ENCODE measurements around the gene PROP1.
"Not testable (repeated sequence)": the region's sequence is repeated elsewhere in the genome, so short reads cannot be mapped to it uniquely, and the experiment has no call there.

Gene PROP1

DNA sequence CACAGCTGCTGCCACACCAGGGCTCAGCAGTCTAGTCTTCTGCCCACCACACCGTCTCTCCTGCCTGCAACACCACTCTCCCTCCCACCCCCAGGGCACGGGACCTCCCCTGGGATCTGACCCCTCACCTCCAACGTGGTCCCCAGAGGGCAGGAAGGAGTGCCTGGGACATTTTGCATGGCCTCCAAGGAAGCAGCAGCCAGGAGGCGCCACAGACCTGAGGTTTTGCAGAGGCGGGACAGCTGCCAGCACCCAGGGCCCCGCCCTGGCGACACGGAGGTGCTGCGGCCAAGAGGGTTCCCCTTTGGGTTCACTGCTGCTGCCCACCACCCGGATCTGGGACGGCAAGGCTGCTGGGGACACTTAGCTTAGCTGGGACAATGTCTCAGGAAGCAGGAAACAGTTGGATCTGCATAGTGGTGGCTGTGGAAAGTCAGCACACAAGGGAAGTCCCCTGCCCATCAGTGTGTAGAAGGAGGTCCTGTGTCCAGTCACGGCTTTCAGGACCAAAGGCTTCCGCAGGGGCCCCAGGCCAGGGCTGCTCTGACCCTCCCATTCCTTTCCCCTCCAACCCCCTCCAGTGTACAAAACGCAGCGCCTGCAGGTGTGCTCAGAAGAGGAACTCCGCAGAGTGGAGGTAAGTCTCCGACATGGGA lies 13.8 kb downstream of the PROP1 start:
- DNase-seq, result no peak

- DNase-seq, result no peak
Measured at GRCh38 chr5:177981296-177982071, 14.6 kb downstream of the PROP1 start.

DNA sequence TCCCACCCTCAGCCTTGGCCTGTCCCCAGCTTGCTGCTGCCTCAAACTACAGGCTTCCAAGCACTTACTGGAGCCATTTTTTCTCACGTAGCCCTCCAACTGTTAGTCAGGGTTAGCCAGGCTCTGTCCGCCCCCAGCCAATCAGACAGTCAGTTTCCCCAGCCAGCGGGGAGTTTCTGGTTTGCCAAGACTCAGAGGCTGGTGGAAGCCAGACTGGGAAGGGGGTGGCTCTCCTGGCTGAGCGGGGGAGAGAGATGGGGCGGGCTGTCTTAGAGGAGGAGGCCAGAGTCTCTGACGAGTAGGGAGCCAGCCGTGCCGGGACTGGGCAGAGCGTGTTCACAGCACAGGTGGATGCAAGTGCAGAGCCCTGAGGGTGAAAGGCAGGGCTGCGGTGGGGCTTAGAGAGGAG lies 15.3 kb downstream of the PROP1 start:
- no peak for DNase-seq

- not testable (repeated sequence) for DNase-seq
Measured at GRCh38 chr5:177977600-177977999, 18.4 kb downstream of the PROP1 start.

- DNase-seq, result no peak
Measured at GRCh38 chr5:177973066-177973635, 22.9 kb downstream of the PROP1 start.

DNA sequence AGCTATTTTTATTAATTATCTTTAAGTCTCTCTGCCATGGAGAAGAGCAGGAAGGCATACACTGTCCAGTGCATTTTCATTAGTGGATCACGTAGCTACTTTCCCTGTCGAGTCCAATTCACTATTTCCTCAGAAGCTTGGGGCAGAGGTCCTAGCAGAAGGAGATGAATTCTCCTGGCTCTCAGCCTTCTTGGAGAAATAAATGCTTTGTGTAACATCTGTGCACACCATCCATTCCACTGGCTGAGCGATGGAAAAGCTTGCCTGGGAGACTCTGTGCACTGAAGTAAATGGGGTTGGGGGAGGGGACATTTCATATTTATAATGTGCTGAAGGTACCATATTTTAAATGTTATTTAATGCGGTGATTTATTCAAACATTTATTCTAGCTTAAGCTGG lies 23.4 kb downstream of the PROP1 start:
- no peak for DNase-seq

DNA sequence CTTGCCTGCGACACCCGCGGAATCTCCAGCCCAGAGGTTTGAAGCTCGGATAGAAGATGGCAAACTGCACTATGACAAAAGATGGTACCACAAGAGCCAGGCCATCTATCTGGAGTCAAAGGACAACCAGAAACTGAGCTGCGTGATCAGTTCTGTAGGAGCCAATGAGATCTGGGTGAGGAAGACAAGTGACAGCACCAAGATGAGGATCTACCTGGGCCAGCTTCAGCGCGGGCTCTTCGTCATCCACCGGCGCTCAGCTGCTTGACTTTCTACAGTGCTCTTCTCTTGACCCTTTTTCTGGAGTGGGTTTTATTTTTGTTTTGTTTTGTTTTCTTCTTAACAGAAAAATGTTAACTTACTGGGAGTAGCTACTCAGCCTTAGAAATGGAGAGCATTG lies 24.0 kb downstream of the PROP1 start:
- not testable (repeated sequence) for DNase-seq

DNA sequence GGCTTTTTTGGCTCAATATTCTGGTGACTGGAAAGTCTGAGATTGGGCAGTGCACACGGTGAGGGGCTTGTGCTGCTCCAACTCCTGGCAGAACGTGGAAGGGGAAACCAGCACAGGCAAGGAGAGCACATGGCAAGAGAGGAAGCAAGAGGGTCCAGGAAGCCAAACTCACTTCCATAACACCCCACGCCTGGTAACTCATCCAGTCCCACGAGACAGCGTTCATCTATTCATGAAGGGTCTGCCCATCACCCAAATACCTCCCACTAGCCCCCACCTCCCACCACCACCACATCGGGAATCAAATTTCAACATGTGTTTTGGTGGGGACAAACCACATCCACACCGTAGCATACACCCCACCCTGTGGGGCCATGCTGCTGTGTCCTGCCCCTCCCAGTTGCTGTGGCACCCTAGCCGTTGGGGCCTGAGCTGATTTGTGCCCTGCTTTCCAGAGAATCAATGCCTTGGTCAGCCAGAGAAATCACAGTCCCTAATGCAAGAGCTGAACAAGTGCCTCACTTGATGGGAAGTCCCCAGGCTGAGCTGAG lies 27.3 kb downstream of the PROP1 start:
- no peak for DNase-seq

GRCh38 chr5:177967221-177967887 lies 28.7 kb downstream of the PROP1 start:
- no peak for DNase-seq

DNA sequence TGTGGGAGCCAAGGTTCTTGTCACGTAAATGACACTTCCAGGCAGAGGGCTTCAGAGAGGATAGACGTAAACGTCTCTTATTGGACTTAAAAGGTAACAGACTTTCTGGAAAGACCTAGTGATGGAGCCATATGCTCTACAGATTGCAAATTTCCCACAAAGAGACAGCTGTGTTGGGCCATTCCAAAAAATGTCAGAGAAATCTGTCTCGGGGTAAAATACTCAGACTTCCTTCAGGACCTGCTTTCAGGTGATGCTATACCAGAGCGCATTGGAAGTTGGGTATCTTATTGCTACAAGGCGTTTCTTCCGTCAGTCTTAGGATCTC lies 29.2 kb downstream of the PROP1 start:
- DNase-seq, result no peak

GRCh38 chr5:177966009-177966838 lies 29.8 kb downstream of the PROP1 start:
- DNase-seq, result no peak

DNA sequence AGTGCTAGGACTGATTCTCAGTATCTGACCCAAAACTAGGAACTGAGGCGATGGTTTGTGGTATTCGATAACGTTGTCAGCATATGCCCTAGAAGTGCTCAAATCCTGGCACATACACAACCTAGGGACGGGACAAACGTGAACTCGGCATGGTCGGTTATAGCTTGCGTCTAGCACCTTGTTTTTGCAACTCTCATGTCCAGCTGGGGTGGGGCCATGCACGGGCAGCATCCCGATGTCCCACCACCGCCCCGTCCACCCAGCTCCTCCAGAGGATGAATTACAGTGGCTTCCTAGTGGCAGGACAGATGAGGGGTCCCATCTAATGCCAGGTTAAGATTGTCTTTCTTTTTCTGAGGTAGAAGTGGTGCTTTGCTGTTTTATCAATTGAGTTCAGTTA lies 31.6 kb downstream of the PROP1 start:
- DNase-seq, result no peak

- DNase-seq, result no peak
Measured at GRCh38 chr5:177963966-177964365, 32.1 kb downstream of the PROP1 start.

- no peak for DNase-seq
Measured at GRCh38 chr5:177959315-177959714, 36.7 kb downstream of the PROP1 start.

- no peak for DNase-seq
Measured at GRCh38 chr5:177958696-177959095, 37.3 kb downstream of the PROP1 start.

DNA sequence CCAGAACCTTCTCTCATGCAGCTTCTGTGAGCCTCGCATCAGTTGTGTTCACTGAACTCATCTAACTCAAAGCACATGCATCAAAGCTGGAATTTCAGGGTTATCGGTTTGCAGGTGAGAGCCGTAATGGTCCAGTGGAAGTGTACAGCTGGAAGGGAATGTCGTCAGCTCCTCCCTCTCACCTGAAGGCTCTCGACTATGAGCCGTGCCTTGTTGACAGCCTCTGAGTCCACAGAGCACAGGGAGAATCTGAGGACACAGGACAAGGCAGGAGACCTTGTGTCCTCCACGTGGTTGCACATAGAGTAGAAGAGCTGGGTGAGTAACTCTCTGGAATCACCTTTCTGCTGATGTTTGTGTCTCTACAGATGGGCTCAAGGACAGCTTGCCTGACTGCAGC lies 38.8 kb downstream of the PROP1 start:
- DNase-seq, result peak; percentile 35 to 74

DNA sequence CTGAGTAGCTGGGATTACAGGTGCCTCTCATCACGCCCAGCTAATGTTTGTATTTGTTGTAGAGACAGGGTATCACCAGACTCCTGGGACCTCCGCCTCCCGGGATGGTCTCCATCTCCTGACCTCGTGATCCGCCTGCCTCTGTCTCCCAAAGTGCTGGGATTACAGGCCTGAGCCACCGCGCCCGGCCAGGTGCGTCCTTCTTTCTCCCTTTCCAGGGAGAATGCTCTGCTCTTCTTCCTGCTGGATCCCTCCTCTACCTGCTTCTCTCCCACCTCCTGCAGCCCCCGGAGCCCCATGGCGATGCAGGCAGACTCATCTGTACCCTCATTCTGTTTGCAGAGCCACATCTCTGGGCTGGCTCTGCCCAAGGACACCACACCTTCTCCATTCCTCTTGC lies 42.9 kb downstream of the PROP1 start:
- DNase-seq, result not testable (repeated sequence)

GRCh38 chr5:177949656-177950055 lies 46.4 kb downstream of the PROP1 start:
- DNase-seq, result not testable (repeated sequence)

GRCh38 chr5:177949065-177949464 lies 47.0 kb downstream of the PROP1 start:
- DNase-seq, result not testable (repeated sequence)

- peak in 1 of 2 experiments; percentile 24 for DNase-seq
Measured at GRCh38 chr5:177947912-177948311, 48.1 kb downstream of the PROP1 start.

DNA sequence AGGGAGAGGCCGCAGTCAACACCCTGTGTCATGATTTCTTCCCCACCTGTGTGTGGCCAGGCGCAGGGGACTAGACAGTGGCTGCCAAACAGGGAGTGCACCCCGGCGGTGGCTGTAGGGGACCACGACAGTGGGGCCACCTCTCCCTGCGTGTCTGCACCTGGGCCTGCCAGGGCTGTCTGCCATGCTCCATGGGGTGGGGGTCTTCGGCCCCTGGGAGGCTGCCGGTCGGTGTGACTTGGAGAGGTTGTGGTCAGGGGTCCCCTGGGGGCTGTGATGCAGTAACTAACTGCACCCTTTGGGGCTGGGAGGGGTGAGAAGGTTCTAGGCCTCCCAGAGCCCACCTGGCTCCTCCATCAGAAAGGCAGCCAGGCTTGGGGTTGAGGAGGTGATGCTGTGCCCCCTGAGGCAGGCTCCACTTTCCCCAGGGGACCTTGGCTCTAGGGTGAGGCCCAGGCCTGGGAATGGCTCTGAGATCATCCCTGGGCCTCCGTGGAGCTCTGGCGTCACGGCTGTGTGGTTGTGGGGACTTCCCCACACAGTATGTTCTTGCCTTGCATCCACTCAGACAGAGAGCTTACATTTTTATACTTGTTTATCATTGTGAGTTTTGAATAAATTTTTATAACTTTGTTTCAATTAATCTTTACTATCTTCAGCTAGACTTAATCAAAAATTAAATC lies 50.3 kb downstream of the PROP1 start:
- DNase-seq, result not testable (repeated sequence)

DNA sequence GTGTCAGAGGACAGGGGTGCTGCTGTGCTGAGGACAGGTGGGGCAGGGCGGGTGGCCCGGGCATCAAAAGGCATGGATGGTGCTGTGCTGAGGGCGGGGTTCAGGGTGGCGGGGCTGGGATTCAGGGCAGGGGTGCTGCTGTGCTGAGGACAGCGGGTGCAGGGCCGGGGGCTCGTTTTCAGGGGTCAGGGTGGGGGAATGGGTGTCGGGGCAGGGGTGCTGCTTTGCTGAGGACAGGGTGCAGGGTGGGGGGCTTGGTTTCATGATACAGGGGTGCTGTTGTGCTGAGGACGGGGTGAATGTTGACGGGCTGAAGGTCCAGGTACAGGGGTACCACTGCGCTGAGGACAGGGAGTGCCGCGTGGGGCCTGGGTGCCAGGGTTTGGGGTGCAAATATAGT lies 50.9 kb downstream of the PROP1 start:
- not testable (repeated sequence) for DNase-seq
